HepG2 (cell line): ENCODE measurements around the gene GPR25. TPM values are rescaled to one million over a fixed set of nuclear protein-coding genes. Genes with fewer than 3 reads are reported as not detected.
A peak's percentile ranks its signal among the peaks of the same experiment; 100 is the strongest.

Experiments used
- ATF6 ChIP-seq: sonication (generic); formaldehyde crosslinking; conservative IDR thresholded peaks from 2 replicates; pipeline ENCODE4 v1.4.0; 2020; ENCODE audit warnings: missing genetic modification reagents
- HDAC2 ChIP-seq: sonication (generic); formaldehyde crosslinking; IDR thresholded peaks from 2 replicates; pipeline ENCODE4 v1.4.0; 2020; ENCODE audit warnings: missing genetic modification reagents
- HNRNPH1 ChIP-seq: fragments of 200-400 bp; formaldehyde crosslinking; optimal IDR thresholded peaks from 2 replicates; pipeline ENCODE3; 2017; ENCODE audit warnings: mild to moderate bottlenecking, low read depth, low read length
- MAFG ChIP-seq: sonication (generic); formaldehyde crosslinking; IDR thresholded peaks from 2 replicates; pipeline ENCODE4 v1.5.1; 2020; ENCODE audit warnings: mild to moderate bottlenecking, missing genetic modification reagents
- TFDP2 ChIP-seq: sonication (generic); formaldehyde crosslinking; IDR thresholded peaks from 2 replicates; pipeline ENCODE4 v1.4.0; 2020; ENCODE audit warnings: missing genetic modification reagents
- UBTF ChIP-seq: sonication (generic); formaldehyde crosslinking; IDR thresholded peaks from 2 replicates; pipeline ENCODE4 v1.4.0; 2020; ENCODE audit warnings: mild to moderate bottlenecking, missing genetic modification reagents
- ZBTB10 ChIP-seq: sonication (generic); formaldehyde crosslinking; IDR thresholded peaks from 2 replicates; pipeline ENCODE4 v1.4.0; 2020; ENCODE audit warnings: missing genetic modification reagents, borderline replicate concordance
- ZBTB2 ChIP-seq: sonication (generic); formaldehyde crosslinking; IDR thresholded peaks from 2 replicates; pipeline ENCODE4 v1.8.0; 2022; ENCODE audit warnings: low read depth, missing genetic modification reagents
- ZFP82 ChIP-seq: sonication (generic); formaldehyde crosslinking; IDR thresholded peaks from 2 replicates; pipeline ENCODE4 v1.5.1; 2020; ENCODE audit warnings: mild to moderate bottlenecking, missing genetic modification reagents, borderline replicate concordance
- ZFP91 ChIP-seq: sonication (generic); formaldehyde crosslinking; IDR thresholded peaks from 2 replicates; pipeline ENCODE4 v1.9.0; 2022; ENCODE audit warnings: missing genetic modification reagents, mild to moderate bottlenecking, borderline replicate concordance
- ZNF143 ChIP-seq: sonication (generic); formaldehyde crosslinking; IDR thresholded peaks from 2 replicates; pipeline ENCODE4 v1.4.0; 2020; ENCODE audit warnings: missing genetic modification reagents
- ZNF20 ChIP-seq: sonication (generic); formaldehyde crosslinking; IDR thresholded peaks from 2 replicates; pipeline ENCODE4 v1.4.0; 2020; ENCODE audit warnings: mild to moderate bottlenecking, moderate library complexity, missing genetic modification reagents
- ZNF3 ChIP-seq: IDR thresholded peaks from 2 replicates; pipeline ENCODE4 v1.7.0; 2017; ENCODE audit warnings: inconsistent platforms
- ZNF431 ChIP-seq: sonication (generic); formaldehyde crosslinking; IDR thresholded peaks from 2 replicates; pipeline ENCODE4 v1.9.0; 2022; ENCODE audit warnings: missing genetic modification reagents, low read depth, mild to moderate bottlenecking, borderline replicate concordance
- ZNF563 ChIP-seq: sonication (generic); formaldehyde crosslinking; IDR thresholded peaks from 2 replicates; pipeline ENCODE4 v1.8.0; 2022; ENCODE audit warnings: mild to moderate bottlenecking, moderate library complexity, missing genetic modification reagents
- ZNF746 ChIP-seq: sonication (generic); formaldehyde crosslinking; IDR thresholded peaks from 2 replicates; pipeline ENCODE4 v1.8.0; 2022; ENCODE audit warnings: mild to moderate bottlenecking, missing genetic modification reagents
- ZSCAN9 ChIP-seq: IDR thresholded peaks from 2 replicates; pipeline ENCODE4 v1.6.1; 2016; ENCODE audit warnings: borderline replicate concordance
- polyA plus RNA-seq, 8 experiments: library from polyadenylated mRNA; depleted of rRNA in 3 of 8; stranded (reverse) in 7 of 8; unstranded in 1 of 8; fragments of >200 nt; fragmentation: Illumina TruSeq in 4 of 8; extraction: Trizol in 4 of 8; gene quantifications; 2 replicates each; pipeline versions ENCODE4 v1.2.1 to v1.2.3, GENCODE V29; 2011 to 2016; ENCODE audit warnings: low read depth in 4 of 8, missing spikeins in 1 of 8, mixed read lengths in 1 of 8; ENCODE audit not compliant: insufficient read depth in 1 of 8
- total RNA-seq, 5 experiments: library from RNA; depleted of rRNA; stranded (reverse); fragments of >200 nt; fragmentation: Illumina TruSeq; extraction: Trizol; gene quantifications; 2 replicates each; pipeline ENCODE4 v1.2.3, GENCODE V29; 2016; ENCODE audit warnings: low read depth in 1 of 5

The GPR25 gene
- total and polyA plus RNA-seq, 2 of the 13 experiments (the other 11 are each of a cell fraction or from before 2014, with no cell fraction given), result not detected

GRCh38 chr1:200888349-200888838 lies 15.6 kb downstream of the GPR25 start (continued):
- peak; percentile 13; the same call in 1 of the 2 replicates for TF ChIP-seq TFDP2 (CRISPR knock-in tag)
- no peak for TF ChIP-seq ZSCAN9
- TF ChIP-seq ZNF20 (CRISPR knock-in tag), result no peak
- peak; percentile 54; the same call in 1 of the 2 replicates for TF ChIP-seq UBTF (CRISPR knock-in tag)
- TF ChIP-seq ZNF746 (CRISPR knock-in tag), result 0 out of 2 replicates have a peak, but pooled peaks have one; percentile 40
- TF ChIP-seq MAFG (CRISPR knock-in tag), result no peak
- no peak for TF ChIP-seq HNRNPH1
- TF ChIP-seq ZFP82, result no peak
- no peak for TF ChIP-seq ATF6
- TF ChIP-seq ZFP91 (CRISPR knock-in tag), result peak; percentile 66; the same call in 1 of the 2 replicates
- TF ChIP-seq ZBTB2 (CRISPR knock-in tag), result no peak
- no peak for TF ChIP-seq ZNF431
- no peak for TF ChIP-seq ZNF3 (CRISPR knock-in tag)
- TF ChIP-seq ZNF563, result no peak
- TF ChIP-seq ZNF143 (CRISPR knock-in tag), result peak; percentile 40; the same call in 1 of the 2 replicates
- TF ChIP-seq HDAC2, result 0 out of 2 replicates have a peak, but pooled peaks have one; percentile 41
- no peak for TF ChIP-seq ZBTB10 (CRISPR knock-in tag)
